ENCODE results near the gene PNMA6E. TPM values are rescaled to one million over a fixed set of nuclear protein-coding genes. Genes with fewer than 3 reads are reported as not detected.
"Not testable (repeated sequence)": the region's sequence is repeated elsewhere in the genome, so short reads cannot be mapped to it uniquely, and the experiment has no call there.

PNMA6E gene
- polyA plus RNA-seq, 1 donor = not detected

- DNase-seq = no peak
Measured at GRCh38 chrX:153408221-153408721, 7.1 kb upstream of the PNMA6E start.

- no peak for DNase-seq
Measured at GRCh38 chrX:153407736-153408135, 6.6 kb upstream of the PNMA6E start.

- DNase-seq = no peak
Measured at GRCh38 chrX:153406903-153407302, 5.8 kb upstream of the PNMA6E start.

DNA sequence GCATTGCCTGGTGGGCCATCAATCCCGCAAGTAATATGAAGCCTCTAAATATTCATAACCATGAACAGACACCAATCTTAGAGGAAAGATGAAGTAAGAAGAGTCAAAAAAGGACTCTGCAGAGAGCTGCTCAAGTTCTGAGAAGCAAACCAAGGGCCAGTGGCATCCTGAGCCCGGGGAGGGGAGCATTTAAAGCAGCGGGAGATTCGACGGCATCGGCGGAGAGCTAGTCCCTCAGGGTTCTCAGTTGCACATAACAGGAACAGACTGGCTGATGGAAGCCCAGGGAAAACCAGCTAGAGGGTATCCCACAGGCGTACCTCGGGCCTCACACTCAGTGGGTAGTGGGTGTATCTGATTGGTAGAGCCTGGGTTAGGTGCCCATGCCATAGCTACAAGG, 4.9 kb upstream of the PNMA6E start:
- no peak for DNase-seq

DNA sequence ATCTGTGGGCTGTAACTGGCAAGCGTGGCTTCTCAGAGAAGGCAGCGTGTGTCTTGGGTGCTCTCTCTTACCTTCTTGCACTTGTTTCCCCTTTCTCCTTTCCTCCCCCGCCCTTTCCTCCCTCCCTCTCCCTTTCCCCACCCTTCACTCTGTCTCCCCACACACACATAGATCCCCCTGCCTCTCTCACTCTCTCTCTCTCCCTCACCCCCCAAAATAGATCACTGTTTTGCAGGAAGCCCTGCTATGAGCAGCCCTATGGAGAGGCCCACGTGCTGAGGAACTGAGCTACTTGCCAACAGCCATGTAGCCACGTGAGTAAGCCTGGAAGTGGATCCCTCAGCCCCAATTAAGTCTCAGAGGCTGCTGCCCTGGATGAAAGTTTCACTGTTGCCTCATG, 4.3 kb upstream of the PNMA6E start:
- no peak for DNase-seq

GRCh38 chrX:153404333-153404732, 3.2 kb upstream of the PNMA6E start:
- not testable (repeated sequence) for DNase-seq

DNA sequence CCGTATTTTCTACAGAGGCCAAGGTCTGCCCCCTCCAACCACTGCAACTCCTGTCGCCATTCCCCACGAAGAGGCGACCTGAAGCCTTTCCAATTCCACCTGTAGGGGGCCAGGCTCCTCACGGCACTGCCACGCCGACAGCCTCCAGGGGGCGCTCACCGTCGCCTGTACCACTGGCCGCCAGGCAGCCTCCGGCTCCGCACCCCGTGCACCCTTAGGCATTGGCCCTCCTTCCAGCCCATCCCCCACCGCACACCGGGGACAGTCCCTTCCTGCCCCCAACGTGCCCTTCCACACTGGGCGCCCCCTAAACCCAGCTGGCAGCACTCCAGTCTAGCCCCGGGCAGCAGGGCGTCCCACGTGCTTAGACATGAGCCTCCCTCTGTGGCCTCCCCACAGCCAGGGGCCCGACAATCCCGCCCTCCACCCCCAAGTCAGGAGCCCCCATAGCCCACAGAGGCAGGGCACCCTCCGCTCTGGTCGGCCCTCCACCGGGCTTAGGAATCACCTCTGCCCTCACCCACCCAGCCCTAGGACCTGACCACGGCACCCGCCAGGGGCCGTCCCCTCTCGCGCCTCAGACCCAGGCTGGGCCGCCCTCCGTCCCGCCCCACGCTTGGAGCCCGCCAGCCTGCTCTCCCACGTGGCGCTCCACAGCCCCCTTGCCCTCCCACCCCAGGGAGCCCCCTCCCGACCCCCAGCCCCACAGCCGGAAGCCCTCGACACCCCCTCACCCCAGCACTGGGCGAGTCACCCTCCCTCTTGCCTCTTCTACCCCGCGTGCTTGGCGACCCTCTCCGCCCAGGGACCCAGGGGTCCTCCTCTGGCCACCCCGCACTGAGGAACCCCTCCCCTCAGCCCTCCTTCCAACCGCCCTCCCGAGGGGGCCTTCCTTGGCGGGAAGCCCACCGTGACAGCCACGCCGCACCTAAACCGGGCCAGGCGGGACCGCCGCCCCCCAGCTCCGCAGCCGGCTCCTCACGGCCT, 711 bp downstream of the PNMA6E start:
- DNase-seq = no peak

DNA sequence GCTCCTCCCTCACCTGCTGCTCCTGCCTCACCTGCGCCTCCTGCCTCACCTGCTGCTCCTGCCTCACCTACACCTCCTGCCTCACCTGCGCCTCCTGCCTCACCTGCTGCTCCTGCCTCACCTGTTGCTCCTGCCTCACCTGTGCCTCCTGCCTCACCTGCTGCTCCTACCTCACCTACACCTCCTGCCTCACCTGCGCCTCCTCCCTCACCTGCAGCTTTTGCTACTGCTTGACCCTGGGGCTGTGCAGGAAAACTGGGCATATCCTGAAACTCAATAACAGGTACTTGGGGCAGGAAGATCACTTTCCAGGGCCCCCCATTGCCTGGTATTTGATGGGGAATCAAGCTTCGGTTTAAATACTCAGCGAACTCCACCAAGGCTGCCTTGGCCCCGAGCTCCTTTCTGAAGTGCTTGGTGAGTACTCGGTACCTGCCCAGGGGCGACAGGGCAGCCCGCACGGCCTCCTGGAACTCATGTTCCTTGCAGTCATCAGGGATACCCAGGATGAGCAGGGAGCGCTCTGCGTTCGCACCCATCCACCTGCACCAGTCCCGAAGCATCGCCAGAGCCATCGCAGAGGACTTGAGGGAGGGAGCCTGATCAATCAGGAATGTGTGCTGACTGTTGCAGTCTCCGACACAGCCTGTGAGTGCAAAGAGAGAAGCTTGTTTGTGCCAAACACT, 2.7 kb downstream of the PNMA6E start:
- DNase-seq = no peak

DNA sequence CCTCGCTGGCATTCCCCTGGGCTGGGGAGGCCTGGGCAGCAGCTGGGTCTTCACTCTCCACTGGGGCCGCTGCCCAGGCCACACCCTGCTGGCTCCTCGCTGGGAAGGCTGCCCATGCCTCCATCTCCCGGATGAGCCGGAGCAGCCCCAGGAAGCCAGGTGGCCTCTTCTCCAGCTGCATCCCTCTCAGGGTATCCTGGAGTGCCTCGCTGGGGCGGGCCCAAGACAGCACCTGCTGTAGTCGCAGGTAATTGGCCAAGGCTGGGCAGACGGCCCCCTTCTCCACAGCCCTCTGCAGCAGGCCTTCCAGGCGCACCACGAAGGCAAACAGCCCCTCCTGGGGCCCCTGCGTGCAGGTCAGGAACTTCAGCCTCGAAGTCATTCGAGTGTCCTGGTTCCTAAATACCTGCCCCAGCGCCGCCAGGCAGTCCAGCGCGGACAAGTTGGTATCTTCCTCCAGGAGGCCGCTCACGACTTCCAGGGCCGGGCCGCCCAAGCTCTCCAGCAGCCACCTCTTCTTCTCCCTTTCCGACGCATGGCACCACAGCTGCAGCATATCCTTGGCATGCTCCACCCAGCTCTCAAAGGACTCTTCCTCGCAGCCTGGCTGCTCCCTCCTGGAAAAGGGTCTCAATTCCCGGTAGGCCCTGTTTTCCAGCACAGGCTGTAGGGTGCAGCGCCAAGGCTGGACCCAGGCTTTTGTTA, 3.7 kb downstream of the PNMA6E start:
- no peak for DNase-seq

- no peak for DNase-seq
Measured at GRCh38 chrX:153396320-153397195, 4.6 kb downstream of the PNMA6E start.

- no peak for DNase-seq
Measured at GRCh38 chrX:153395613-153396319, 5.4 kb downstream of the PNMA6E start.

DNA sequence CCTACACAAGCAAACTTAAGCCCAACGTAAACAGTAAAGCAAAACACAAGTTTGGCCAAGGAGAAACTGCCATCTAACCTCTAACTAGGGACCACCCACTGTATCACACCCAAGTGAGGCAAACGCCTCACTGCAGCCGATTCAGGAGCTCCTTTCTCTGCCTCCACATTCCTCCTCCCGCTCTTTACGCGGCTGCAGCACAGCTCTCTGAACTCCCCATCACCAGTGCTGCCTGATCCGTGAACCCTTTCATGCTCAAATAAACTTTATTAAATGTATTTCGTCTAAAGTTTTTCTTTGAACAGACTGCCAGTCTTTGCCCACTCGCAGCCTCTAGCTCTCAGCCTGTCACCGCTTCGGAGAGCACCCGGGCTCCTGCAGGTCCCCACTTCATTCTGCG, 6.5 kb downstream of the PNMA6E start:
- no peak for DNase-seq

DNA sequence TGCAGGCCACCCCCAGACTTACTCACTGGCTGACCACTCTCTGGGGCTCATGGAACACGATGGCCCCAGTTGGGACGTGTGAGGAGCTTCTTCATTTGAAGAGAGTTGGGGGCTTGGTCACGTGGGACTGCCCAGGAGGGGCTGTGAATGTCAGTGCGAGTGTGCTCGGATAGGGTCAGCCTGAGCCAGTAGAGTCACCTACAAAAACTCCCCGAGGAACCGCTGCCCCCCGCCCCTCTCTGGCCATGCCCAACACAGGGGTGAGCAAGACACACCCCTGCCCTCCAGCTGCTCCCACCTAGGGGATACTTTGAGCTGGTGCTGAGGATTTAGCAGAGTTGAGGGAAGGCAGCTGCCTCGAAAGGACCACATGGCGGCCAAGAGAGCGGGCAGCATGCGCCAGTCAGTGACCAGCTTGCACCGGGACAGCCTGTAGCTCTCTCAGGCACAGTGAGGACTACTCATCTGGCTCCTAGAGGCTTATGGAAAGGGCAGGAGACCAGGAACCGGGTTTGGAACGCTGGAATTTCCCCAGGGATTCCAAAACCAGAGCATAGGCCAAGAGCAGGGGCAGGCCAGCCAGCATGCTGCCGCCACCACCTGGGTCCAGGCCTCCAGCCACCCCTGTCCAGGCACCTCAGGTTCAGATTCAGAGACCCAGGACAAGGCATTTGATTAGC, 8.4 kb downstream of the PNMA6E start:
- DNase-seq = no peak

DNA sequence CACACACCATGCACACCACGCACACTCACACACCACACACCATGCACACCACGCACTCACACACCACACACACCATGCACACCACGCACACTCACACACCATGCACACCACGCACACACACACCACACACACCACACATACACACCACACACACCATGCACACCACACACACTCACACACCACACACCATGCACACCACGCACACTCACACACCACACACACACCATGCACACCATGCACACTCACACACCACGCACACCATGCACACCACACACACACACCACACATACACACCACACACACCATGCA, 11.7 kb downstream of the PNMA6E start:
- DNase-seq = not testable (repeated sequence)

DNA sequence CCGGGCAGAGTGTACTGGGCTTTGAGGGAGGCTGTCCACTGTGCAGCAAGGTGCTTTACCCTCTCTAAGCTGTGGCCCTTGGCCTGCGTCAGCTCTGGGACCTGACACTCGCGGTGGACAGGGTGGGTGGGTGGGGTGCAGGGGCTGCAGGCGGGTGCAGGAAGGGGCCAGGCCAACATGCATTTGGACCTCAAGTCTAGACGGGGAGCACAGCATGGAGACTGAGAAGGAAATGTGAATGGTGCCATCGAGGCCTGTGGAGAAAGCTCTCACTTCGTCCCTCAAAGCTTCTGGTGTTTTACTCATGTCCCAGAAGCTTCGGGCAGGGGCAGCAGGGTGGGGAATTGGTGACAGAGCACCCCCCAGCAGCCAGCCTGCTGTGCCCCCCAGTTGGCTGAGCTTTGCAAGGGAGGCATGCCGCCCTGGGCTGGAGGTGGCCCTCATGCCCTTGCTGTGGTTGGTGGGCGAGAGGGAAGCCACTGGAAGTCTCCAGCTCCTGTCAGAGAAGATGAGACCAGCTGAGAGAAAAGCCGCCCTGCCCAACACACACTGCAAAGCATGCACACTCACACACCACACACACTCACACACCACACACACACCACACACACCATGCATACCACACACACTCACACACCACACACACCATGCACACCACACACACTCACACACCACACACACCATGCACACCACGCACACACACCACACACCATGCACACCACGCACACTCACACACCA, 12.3 kb downstream of the PNMA6E start:
- no peak for DNase-seq

DNA sequence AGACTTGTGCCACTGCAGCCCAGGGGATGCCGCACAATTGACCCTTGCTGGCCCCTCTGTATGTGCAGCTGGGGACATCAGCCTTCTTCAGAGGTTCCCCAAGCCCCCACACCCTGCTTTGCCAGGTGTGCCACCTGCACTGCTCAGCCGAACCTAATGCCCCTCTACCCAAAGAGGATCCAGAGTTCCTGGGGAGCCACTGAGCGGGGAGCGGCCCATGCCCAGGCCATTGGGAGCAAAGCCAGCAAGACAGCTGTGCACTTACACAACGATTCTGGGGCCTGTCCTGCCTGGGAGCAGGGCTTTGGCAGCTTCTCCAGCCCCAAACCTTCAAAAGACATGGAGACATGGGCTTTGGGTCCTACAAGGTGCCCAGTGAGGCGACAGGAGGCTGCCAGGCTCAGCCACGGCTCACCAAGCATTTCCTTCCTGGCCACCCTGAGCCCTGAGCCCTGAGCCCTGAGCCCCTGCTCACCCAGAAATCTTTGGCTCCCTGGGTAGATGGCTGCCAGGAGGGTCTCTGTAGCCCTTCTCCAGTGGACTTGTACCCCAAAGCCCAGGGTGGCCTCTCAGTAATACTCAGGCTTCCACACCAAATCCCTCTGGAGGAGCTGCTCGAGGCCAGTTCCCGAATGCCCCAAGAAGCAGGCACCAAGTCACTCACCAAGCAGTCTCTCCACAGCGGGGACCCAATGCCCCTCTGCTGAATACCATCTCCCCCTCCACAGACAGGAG, 13.0 kb downstream of the PNMA6E start:
- no peak for DNase-seq

GRCh38 chrX:153387345-153387744, 13.8 kb downstream of the PNMA6E start:
- DNase-seq = no peak

DNA sequence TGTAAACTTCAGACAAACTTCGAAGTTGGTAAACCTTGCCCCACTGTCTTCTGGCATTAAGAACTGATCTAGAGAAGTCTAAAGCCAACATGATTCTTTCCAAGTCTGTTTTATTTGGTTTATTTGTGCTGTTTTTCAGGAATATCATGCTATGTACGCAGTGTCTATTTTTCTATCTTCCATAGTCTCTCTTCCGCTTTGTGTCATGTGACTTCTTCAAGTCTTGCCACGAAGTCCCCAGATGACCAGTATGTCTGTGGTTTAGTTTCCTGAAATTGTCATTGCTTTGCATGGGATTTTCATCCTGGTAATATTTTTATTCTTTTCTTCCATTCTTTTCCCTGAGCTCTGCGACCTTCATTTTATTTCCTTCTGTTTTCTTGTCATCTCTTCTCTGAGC, 15.1 kb downstream of the PNMA6E start:
- no peak for DNase-seq

GRCh38 chrX:153384973-153385372, 16.2 kb downstream of the PNMA6E start:
- DNase-seq = not testable (repeated sequence)

All from left kidney (tissue), 2 donors.